ENCODE measurements around the gene HCN3.

The HCN3 gene

GRCh38 chr1:155250633-155251449 is 26.4 kb upstream of the HCN3 start:
- peak; percentile 100 for TF ChIP-seq CTCF (conservative IDR thresholded peaks at IDR 0.05; ENCODE audit: low read depth, low read length)
- peak overlapping the region; percentile 39 for H3K4me3 ChIP-seq (ENCODE audit: low read length)
- no peak for DNase-seq (ENCODE audit: low read depth)

GRCh38 chr1:155251566-155251965 is 25.7 kb upstream of the HCN3 start:
- H3K4me3 ChIP-seq (ENCODE audit: low read length) = no peak overlapping the region
- TF ChIP-seq CTCF (conservative IDR thresholded peaks at IDR 0.05; ENCODE audit: low read depth, low read length) = no peak
- DNase-seq (ENCODE audit: low read depth) = no peak

- H3K4me3 ChIP-seq (ENCODE audit: low read length) = peak overlapping the region; percentile 76
- TF ChIP-seq CTCF (conservative IDR thresholded peaks at IDR 0.05; ENCODE audit: low read depth, low read length) = peak; percentile 10
- DNase-seq (ENCODE audit: low read depth) = no peak
Observed at GRCh38 chr1:155253208-155253607, 24.1 kb upstream of the HCN3 start.

- TF ChIP-seq CTCF (conservative IDR thresholded peaks at IDR 0.05; ENCODE audit: low read depth, low read length) = no peak
- peak overlapping the region; percentile 76 for H3K4me3 ChIP-seq (ENCODE audit: low read length)
- no peak for DNase-seq (ENCODE audit: low read depth)
Observed at GRCh38 chr1:155253797-155254196, 23.5 kb upstream of the HCN3 start.

- no peak for DNase-seq (ENCODE audit: low read depth)
- no peak for TF ChIP-seq CTCF (conservative IDR thresholded peaks at IDR 0.05; ENCODE audit: low read depth, low read length)
- peak overlapping the region; percentile 76 for H3K4me3 ChIP-seq (ENCODE audit: low read length)
Observed at GRCh38 chr1:155254228-155254713, 23.0 kb upstream of the HCN3 start.

GRCh38 chr1:155254714-155255242 is 22.5 kb upstream of the HCN3 start:
- TF ChIP-seq CTCF (conservative IDR thresholded peaks at IDR 0.05; ENCODE audit: low read depth, low read length) = no peak
- peak overlapping the region; percentile 76 for H3K4me3 ChIP-seq (ENCODE audit: low read length)
- no peak for DNase-seq (ENCODE audit: low read depth)
